Prostate gland (tissue), 2 donors: Measurements from ENCODE around the gene ALOX12. TPM values are rescaled to one million over a fixed set of nuclear protein-coding genes. Genes with fewer than 3 reads are reported as not detected.

Source experiments
- DNase-seq: peaks from one replicate; pipeline ENCODE4 v3.0.0-alpha.2; 2019; ENCODE audit warnings: low spot score
- H3K27ac ChIP-seq, 2 donors: fragments of 200-600 bp; sonication (generic); 2 replicates each; pipeline ENCODE4 v1.5.1; 2017 to 2019
- H3K27me3 ChIP-seq: fragments of 200-600 bp; sonication (generic); replicated peaks from 2 replicates; pipeline ENCODE4 v1.5.1; 2019; ENCODE audit not compliant: insufficient read depth
- H3K36me3 ChIP-seq, 2 donors: fragments of 200-600 bp; sonication (generic); 1 replicate in 1 of 2; 2 replicates in 1 of 2; pipeline versions ENCODE4 v1.5.1 to v1.8.1; 2017 to 2019
- H3K4me1 ChIP-seq: fragments of 200-600 bp; sonication (generic); replicated peaks from 2 replicates; pipeline ENCODE4 v1.5.1; 2019
- H3K4me3 ChIP-seq, 2 donors: fragments of 200-600 bp; sonication (generic); 2 replicates each; pipeline ENCODE4 v1.5.1; 2017 to 2019
- H3K9me3 ChIP-seq: fragments of 200-600 bp; sonication (generic); 2 replicates; pipeline ENCODE4 v1.5.1; 2017
- CTCF ChIP-seq, 4 experiments: fragments of 200-600 bp in 2 of 4; fragments of 450-650 bp in 2 of 4; sonication (generic) in 2 of 4; IDR thresholded peaks; 1 replicate in 3 of 4; 2 replicates in 1 of 4; pipeline ENCODE4 v1.5.1; 2016 to 2019; ENCODE audit warnings: antibody characterized with exemption in 4 of 4, mild to moderate bottlenecking in 2 of 4, moderate library complexity in 2 of 4
- POLR2A ChIP-seq: fragments of 450-650 bp; IDR thresholded peaks from one replicate; pipeline ENCODE4 v1.6.1; 2016; ENCODE audit warnings: antibody characterized with exemption, mild to moderate bottlenecking
- POLR2AphosphoS5 ChIP-seq: sonication (generic); formaldehyde crosslinking; IDR thresholded peaks from one replicate; pipeline ENCODE4 v1.6.1; 2017; ENCODE audit warnings: antibody characterized with exemption
- WGBS: methylation state at CpG from one replicate; pipeline ENCODE4 v1.1.5; 2018; 5-methylcytosine and 5-hydroxymethylcytosine counted together
- intact Hi-C: fragments of 100-400 bp; cut with DNase I; formaldehyde crosslinking; loops from one replicate; pipeline ENCODE4 v1.14.2; 2022
- total RNA-seq, 2 donors: library from RNA; depleted of rRNA; stranded (reverse); fragments of >200 nt; gene quantifications; one replicate each; pipeline ENCODE4 v1.1.0, GENCODE V29; 2016

ALOX12 gene
- total RNA-seq, 2 donors from 2014 or later, result 0.27 to 0.62 TPM

DNA sequence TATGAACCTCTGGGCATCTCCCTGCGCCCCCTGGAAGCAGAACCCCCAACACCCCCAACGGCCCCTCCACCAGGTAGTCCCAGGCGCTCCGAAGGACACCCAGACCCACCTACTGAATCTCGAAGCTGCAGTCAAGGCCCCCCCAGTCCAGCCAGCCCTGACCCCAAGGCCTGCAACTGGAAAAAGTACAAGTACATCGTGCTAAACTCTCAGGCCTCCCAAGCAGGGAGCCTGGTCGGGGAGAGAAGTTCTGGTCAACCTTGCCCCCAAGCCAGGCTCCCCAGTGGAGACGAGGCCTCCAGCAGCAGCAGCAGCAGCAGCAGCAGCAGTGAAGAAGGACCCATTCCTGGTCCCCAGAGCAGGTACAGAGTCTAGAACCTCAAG is 28.5 kb downstream of the ALOX12 start:
- Histone ChIP-seq H3K9me3 (no peaks in the 10 kb centered on the region), H3K27ac (no peak overlapping the region), H3K36me3 (no peaks in the 10 kb centered on the region), H3K4me3 (no peak overlapping the region), H3K4me1 (no peaks in the 10 kb centered on the region), H3K27me3 (peaks cover 3% of the 10 kb centered on the region)
- intact Hi-C loops, result loop anchor here (5.0 kb wide), 1 partner anchor 112 kb away; no protein-coding TSS in a partner anchor
- no peak for DNase-seq
- 77% methylated on average over 8 of the region's 8 CpGs for WGBS
- no peak for TF ChIP-seq POLR2AphosphoS5
- no peak for TF ChIP-seq CTCF (IDR thresholded peaks at IDR 0.05)
- no peak for TF ChIP-seq POLR2A

DNA sequence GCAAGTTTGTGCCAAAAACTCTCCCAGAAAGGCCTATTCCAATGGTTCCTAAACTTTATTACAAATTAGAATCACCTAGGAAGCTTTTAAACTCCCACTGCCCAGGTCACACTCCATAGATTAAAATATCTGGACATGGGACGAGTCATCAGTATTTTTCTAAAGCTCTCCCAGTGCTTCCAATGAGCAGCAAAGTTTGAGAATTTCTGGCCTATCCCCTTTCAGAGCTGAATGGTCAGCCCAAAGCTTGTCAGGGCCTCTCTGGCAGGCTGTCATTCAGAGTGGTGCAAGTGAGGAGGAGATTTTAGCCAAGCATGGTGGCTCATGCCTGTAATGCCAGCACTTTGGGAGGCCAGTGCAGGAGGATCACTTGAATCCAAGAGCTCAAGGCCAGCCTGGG is 29.4 kb downstream of the ALOX12 start:
- no peaks in the 10 kb centered on the region for H3K4me1 ChIP-seq
- TF ChIP-seq POLR2AphosphoS5, result no peak
- no peak for TF ChIP-seq CTCF (IDR thresholded peaks at IDR 0.05)
- no peak for TF ChIP-seq POLR2A
- DNase-seq, result no peak
- intact Hi-C loops, result no loop called here
- H3K9me3 ChIP-seq, result no peaks in the 10 kb centered on the region
- H3K27me3 ChIP-seq, result peaks cover 3% of the 10 kb centered on the region
- H3K36me3 ChIP-seq, result no peaks in the 10 kb centered on the region
- no peak overlapping the region for H3K4me3 ChIP-seq
- H3K27ac ChIP-seq, result no peak overlapping the region
- 91% methylated on average over 1 of the region's 1 CpG for WGBS

DNA sequence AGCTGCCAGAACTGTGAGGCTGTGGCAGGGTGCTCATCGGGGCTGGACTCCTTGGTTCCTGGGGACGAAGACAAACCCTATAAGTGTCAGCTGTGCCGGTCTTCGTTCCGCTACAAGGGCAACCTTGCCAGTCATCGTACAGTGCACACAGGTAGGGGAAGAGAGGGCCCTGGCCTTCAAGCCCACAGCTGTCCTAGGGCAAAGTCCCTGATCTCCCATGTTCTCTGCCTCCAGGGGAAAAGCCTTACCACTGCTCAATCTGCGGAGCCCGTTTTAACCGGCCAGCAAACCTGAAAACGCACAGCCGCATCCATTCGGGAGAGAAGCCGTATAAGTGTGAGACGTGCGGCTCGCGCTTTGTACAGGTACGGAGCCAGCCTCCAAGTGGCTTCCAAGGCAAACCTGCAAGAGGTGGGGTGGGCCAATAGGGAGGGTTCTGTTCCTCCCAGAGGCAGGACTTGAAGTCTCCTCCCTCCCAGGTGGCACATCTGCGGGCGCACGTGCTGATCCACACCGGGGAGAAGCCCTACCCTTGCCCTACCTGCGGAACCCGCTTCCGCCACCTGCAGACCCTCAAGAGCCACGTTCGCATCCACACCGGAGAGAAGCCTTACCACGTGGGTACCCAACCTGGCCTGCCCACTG is 30.7 kb downstream of the ALOX12 start:
- DNase-seq, result no peak
- Histone ChIP-seq H3K36me3 (no peaks in the 10 kb centered on the region), H3K27ac (no peak overlapping the region), H3K9me3 (no peaks in the 10 kb centered on the region), H3K4me1 (no peaks in the 10 kb centered on the region), H3K4me3 (no peak overlapping the region), H3K27me3 (peaks cover 3% of the 10 kb centered on the region)
- TF ChIP-seq CTCF (IDR thresholded peaks at IDR 0.05) (no peak), POLR2A (no peak), POLR2AphosphoS5 (no peak)
- WGBS, result 86% methylated on average over 29 of the region's 29 CpGs
- intact Hi-C loops, result no loop called here

GRCh38 chr17:7027335-7027734 is 31.5 kb downstream of the ALOX12 start:
- no peak overlapping the region for H3K27ac ChIP-seq

More at GRCh38 chr17:7027335-7027734, 31.5 kb downstream of the ALOX12 start:
- Histone ChIP-seq H3K4me1 (no peaks in the 10 kb centered on the region), H3K36me3 (no peaks in the 10 kb centered on the region), H3K27me3 (peaks cover 3% of the 10 kb centered on the region), H3K4me3 (no peak overlapping the region), H3K9me3 (no peaks in the 10 kb centered on the region)
- 62% methylated on average over 13 of the region's 13 CpGs for WGBS
- intact Hi-C loops, result no loop called here
- no peak for DNase-seq
- TF ChIP-seq CTCF (IDR thresholded peaks at IDR 0.05) (no peak), POLR2AphosphoS5 (no peak), POLR2A (no peak)
